Fibroblast of mammary gland (primary cell): ENCODE data around the gene CEND1.

Experiments used
- DNase-seq: peaks from one replicate; pipeline ENCODE4 v3.0.0-alpha.2; 2010; ENCODE audit warnings: low read depth
- H3K4me3 ChIP-seq: 2 replicates; pipeline ENCODE4 v1.5.1; 2011; ENCODE audit warnings: low read depth, mild to moderate bottlenecking, low read length, moderate library complexity; ENCODE audit not compliant: control insufficient read depth
- TF ChIP-seq, protein P1 (sequence below): conservative IDR thresholded peaks from 2 replicates; pipeline ENCODE4 v1.5.1; 2011; ENCODE audit warnings: low read depth, low read length, inconsistent platforms; ENCODE audit not compliant: control insufficient read depth, insufficient read depth

Gene CEND1

DNA sequence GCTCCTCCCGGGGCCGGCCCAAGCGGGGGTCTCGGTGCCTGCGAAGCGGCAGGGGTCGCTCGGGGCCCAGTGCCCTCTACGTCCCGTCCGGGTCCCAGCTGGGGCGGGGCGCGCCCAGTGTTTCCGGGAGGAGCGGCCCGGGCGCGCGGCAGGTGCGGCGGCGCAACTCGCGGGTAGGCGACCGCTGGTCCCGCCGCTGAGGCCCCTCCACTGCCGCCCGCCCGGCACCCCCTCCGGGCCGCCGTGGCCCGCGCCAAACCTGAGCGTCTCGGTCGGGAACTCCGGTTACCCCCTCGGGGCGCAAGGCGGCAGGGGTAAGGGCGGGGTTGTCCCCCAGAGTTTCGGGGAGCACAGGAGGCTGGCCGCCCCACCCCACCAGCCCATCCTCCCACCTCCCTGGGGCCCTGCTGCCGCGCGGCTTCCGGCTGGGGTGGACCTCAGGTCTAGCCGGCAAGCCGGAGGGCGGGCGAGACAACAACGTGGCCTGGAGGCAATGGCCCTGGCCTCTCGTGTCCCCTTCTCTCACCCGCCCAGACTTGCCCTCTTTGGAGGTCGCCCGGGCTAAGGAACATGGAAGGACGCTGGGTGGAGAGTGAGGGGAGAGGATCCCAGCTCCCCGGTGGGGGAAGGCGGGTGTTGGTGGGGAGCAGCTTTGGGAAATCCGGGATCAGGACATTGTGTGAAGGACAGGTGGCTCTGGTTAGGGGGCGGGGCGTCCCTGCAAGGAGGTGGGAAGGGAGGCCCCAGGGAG lies 37.4 kb upstream of the CEND1 start:
- no peak overlapping the region for H3K4me3 ChIP-seq
- TF ChIP-seq, protein P1, sequence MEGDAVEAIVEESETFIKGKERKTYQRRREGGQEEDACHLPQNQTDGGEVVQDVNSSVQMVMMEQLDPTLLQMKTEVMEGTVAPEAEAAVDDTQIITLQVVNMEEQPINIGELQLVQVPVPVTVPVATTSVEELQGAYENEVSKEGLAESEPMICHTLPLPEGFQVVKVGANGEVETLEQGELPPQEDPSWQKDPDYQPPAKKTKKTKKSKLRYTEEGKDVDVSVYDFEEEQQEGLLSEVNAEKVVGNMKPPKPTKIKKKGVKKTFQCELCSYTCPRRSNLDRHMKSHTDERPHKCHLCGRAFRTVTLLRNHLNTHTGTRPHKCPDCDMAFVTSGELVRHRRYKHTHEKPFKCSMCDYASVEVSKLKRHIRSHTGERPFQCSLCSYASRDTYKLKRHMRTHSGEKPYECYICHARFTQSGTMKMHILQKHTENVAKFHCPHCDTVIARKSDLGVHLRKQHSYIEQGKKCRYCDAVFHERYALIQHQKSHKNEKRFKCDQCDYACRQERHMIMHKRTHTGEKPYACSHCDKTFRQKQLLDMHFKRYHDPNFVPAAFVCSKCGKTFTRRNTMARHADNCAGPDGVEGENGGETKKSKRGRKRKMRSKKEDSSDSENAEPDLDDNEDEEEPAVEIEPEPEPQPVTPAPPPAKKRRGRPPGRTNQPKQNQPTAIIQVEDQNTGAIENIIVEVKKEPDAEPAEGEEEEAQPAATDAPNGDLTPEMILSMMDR, result no peak
- no peak for DNase-seq

- TF ChIP-seq, protein P1, result no peak
- no peak for DNase-seq
- H3K4me3 ChIP-seq, result no peak overlapping the region
Observed at GRCh38 chr11:826836-827145, 36.9 kb upstream of the CEND1 start.

- TF ChIP-seq, protein P1, result no peak
Observed at GRCh38 chr11:826227-826621, 36.3 kb upstream of the CEND1 start.

GRCh38 chr11:825366-826226 lies 35.7 kb upstream of the CEND1 start:
- no peak overlapping the region for H3K4me3 ChIP-seq
- no peak for DNase-seq
- TF ChIP-seq, protein P1, result no peak

More at GRCh38 chr11:826227-826621, 36.3 kb upstream of the CEND1 start:
- no peak for DNase-seq
- no peak overlapping the region for H3K4me3 ChIP-seq

DNA sequence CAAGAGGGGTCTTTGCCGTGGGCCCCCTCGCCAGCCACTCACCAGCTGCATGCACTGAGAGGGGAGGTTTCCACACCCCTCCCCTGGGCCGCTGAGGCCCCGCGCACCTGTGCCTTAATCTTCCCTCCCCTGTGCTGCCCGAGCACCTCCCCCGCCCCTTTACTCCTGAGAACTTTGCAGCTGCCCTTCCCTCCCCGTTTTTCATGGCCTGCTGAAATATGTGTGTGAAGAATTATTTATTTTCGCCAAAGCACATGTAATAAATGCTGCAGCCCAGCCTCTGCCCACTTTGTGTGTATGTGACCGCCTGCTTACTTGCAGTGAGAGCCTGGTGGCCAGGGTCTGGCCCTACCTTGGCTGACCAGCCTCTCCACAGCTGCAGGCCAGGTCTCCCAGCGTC lies 35.1 kb upstream of the CEND1 start:
- H3K4me3 ChIP-seq, result no peak overlapping the region
- no peak for DNase-seq
- TF ChIP-seq, protein P1, result no peak

- no peak for DNase-seq
- no peak overlapping the region for H3K4me3 ChIP-seq
- TF ChIP-seq, protein P1, result no peak
Observed at GRCh38 chr11:824292-824880, 34.5 kb upstream of the CEND1 start.
